K562 (cell line): Measurements from ENCODE around the gene LMBR1. TPM values are rescaled to one million over a fixed set of nuclear protein-coding genes. Genes with fewer than 3 reads are reported as not detected.

Experiments
- COPS2 ChIP-seq: fragments of 450-650 bp; conservative IDR thresholded peaks from 2 replicates; pipeline ENCODE4 v1.6.1; 2016; ENCODE audit warnings: mild to moderate bottlenecking, moderate library complexity
- ETV5 ChIP-seq: sonication (generic); formaldehyde crosslinking; IDR thresholded peaks from 2 replicates; pipeline ENCODE4 v1.4.0; 2020; ENCODE audit warnings: low read depth, mild to moderate bottlenecking, missing genetic modification reagents
- KAT7 ChIP-seq: sonication (generic); formaldehyde crosslinking; IDR thresholded peaks from 2 replicates; pipeline ENCODE4 v1.8.0; 2022; ENCODE audit warnings: missing genetic modification reagents, mild to moderate bottlenecking, borderline replicate concordance
- KAT8 ChIP-seq: fragments of 450-650 bp; IDR thresholded peaks from 2 replicates; pipeline ENCODE4 v1.6.1; 2016; ENCODE audit warnings: low read depth, mild to moderate bottlenecking
- KDM4B ChIP-seq, 2 experiments: fragments of 450-650 bp in 1 of 2; sonication (generic) in 1 of 2; IDR thresholded peaks; 2 replicates each; pipeline ENCODE4 v1.6.1; 2016 to 2017; ENCODE audit warnings: borderline replicate concordance in 2 of 2, antibody characterized with exemption in 1 of 2, low read depth in 1 of 2, mild to moderate bottlenecking in 1 of 2
- MYBL2 ChIP-seq, 2 experiments: fragments of 450-650 bp in 1 of 2; sonication (generic) in 1 of 2; formaldehyde crosslinking in 1 of 2; IDR thresholded peaks; 2 replicates each; pipeline versions ENCODE4 v1.6.1 to v1.8.1; 2017 to 2022; ENCODE audit warnings: borderline replicate concordance in 1 of 2, inconsistent platforms in 1 of 2, low read depth in 1 of 2, mild to moderate bottlenecking in 1 of 2, missing genetic modification reagents in 1 of 2, moderate library complexity in 1 of 2
- PHB ChIP-seq: fragments of 250-450 bp; sonication (Bioruptor Pico); IDR thresholded peaks from 2 replicates; pipeline ENCODE4 v1.5.0; 2021
- PYGO2 ChIP-seq: fragments of 450-650 bp; IDR thresholded peaks from 2 replicates; pipeline ENCODE4 v1.6.1; 2016; ENCODE audit warnings: mild to moderate bottlenecking, missing genetic modification characterization, moderate library complexity, missing compliant biosample characterization
- ZNF717 ChIP-seq: fragments of 250-450 bp; sonication (Bioruptor Pico); IDR thresholded peaks from 2 replicates; pipeline ENCODE4 v1.5.0; 2021
- polyA plus RNA-seq, 8 experiments: library from polyadenylated mRNA; depleted of rRNA in 4 of 8; stranded (reverse) in 5 of 8; unstranded in 3 of 8; fragments of >200 nt; fragmentation: Nextera tagmentation in 2 of 8; fragmentation: Illumina TruSeq in 1 of 8; extraction: Ambion mirVana in 2 of 8; extraction: Trizol in 1 of 8; gene quantifications; 2 replicates each; pipeline versions ENCODE4 v1.2.1 to v1.2.3, GENCODE V29; 2011 to 2014; ENCODE audit warnings: inconsistent platforms in 1 of 8, missing spikeins in 1 of 8
- total RNA-seq, 7 experiments: library from RNA; depleted of rRNA in 6 of 7; stranded (reverse); fragments of >200 nt in 6 of 7; fragmentation: Illumina TruSeq in 2 of 7; extraction: Trizol in 2 of 7; gene quantifications; 2 replicates each; pipeline versions ENCODE4 v1.2.1 to v1.2.3, GENCODE V29; 2011 to 2021; ENCODE audit warnings: low replicate concordance in 1 of 7
- TF ChIP-seq, protein P1 (sequence below): fragments of 250-450 bp; sonication (Bioruptor Pico); IDR thresholded peaks from 2 replicates; pipeline ENCODE4 v1.4.0; 2020; ENCODE audit warnings: mild to moderate bottlenecking, moderate library complexity, borderline replicate concordance
- TF ChIP-seq, protein P2 (sequence below): fragments of 250-450 bp; sonication (Bioruptor Pico); IDR thresholded peaks from 2 replicates; pipeline ENCODE4 v1.8.0; 2022; ENCODE audit warnings: moderate library complexity, mild to moderate bottlenecking, inconsistent platforms

Gene LMBR1
- total and polyA plus RNA-seq, 9 of the 15 experiments (the other 6 are each of a cell fraction or from before 2014, with no cell fraction given), result 7.7 to 90.0 (median 59.9) TPM

GRCh38 chr7:156935250-156935649 lies 42.3 kb upstream of the LMBR1 start (continued):
- TF ChIP-seq, protein P1, sequence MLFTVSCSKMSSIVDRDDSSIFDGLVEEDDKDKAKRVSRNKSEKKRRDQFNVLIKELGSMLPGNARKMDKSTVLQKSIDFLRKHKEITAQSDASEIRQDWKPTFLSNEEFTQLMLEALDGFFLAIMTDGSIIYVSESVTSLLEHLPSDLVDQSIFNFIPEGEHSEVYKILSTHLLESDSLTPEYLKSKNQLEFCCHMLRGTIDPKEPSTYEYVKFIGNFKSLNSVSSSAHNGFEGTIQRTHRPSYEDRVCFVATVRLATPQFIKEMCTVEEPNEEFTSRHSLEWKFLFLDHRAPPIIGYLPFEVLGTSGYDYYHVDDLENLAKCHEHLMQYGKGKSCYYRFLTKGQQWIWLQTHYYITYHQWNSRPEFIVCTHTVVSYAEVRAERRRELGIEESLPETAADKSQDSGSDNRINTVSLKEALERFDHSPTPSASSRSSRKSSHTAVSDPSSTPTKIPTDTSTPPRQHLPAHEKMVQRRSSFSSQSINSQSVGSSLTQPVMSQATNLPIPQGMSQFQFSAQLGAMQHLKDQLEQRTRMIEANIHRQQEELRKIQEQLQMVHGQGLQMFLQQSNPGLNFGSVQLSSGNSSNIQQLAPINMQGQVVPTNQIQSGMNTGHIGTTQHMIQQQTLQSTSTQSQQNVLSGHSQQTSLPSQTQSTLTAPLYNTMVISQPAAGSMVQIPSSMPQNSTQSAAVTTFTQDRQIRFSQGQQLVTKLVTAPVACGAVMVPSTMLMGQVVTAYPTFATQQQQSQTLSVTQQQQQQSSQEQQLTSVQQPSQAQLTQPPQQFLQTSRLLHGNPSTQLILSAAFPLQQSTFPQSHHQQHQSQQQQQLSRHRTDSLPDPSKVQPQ (CRISPR knock-in tag), result no peak
- TF ChIP-seq PHB (no peak), PYGO2 (tag) (no peak), KDM4B (IDR thresholded peaks at IDR 0.05; ENCODE audit: borderline replicate concordance in 2 of 2, low read depth in 1 of 2) (no peak), COPS2 (no peak), ZNF717 (CRISPR knock-in tag) (no peak), ETV5 (CRISPR knock-in tag) (no peak), MYBL2 (IDR thresholded peaks at IDR 0.05; ENCODE audit: low read depth) (no peak), MYBL2 (CRISPR knock-in tag; IDR thresholded peaks at IDR 0.05; ENCODE audit: borderline replicate concordance) (no peak), KAT7 (CRISPR knock-in tag) (no peak), KAT8 (no peak)
- TF ChIP-seq, protein P2, sequence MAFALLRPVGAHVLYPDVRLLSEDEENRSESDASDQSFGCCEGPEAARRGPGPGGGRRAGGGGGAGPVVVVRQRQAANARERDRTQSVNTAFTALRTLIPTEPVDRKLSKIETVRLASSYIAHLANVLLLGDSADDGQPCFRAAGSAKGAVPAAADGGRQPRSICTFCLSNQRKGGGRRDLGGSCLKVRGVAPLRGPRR, result no peak
